SK-N-SH (cell line): ENCODE results near the gene PRKCB.

Experiments used
- CTCF ChIP-seq: fragments of 200-600 bp; sonication (generic); IDR thresholded peaks from 2 replicates; pipeline ENCODE4 v1.6.1; 2017; ENCODE audit warnings: antibody characterized with exemption, mild to moderate bottlenecking, moderate library complexity
- ELF1 ChIP-seq: IDR thresholded peaks from 2 replicates; pipeline ENCODE4 v1.4.0; 2012
- EP300 ChIP-seq, 2 experiments: IDR thresholded peaks; 2 replicates each; pipeline versions ENCODE4 v1.4.0 to v1.6.1; 2012; ENCODE audit warnings: borderline replicate concordance in 1 of 2, low read depth in 1 of 2, low read length in 1 of 2
- MXI1 ChIP-seq: IDR thresholded peaks from 2 replicates; pipeline ENCODE4 v1.6.1; 2012; ENCODE audit warnings: mild to moderate bottlenecking, low read depth, low read length, improper control_type of control experiment
- RAD21 ChIP-seq: IDR thresholded peaks from 2 replicates; pipeline ENCODE4 v1.6.1; 2012; ENCODE audit warnings: mild to moderate bottlenecking, low read length

- no peak for TF ChIP-seq CTCF
- no peak for TF ChIP-seq MXI1
- TF ChIP-seq ELF1: no peak
- no peak for TF ChIP-seq RAD21
- TF ChIP-seq EP300 (IDR thresholded peaks at IDR 0.05; ENCODE audit: borderline replicate concordance in 1 of 2, low read depth in 1 of 2, low read length in 1 of 2): no peak
Observed at GRCh38 chr16:24152826-24153225, 317.0 kb downstream of the PRKCB start.
